Activated CD8-positive, alpha-beta memory T cell treated with anti-CD3 and anti-CD28 coated beads for 1 hour (primary cell): Measurements from ENCODE around the gene C2orf68.
A peak's percentile ranks its signal among the peaks of the same experiment; 100 is the strongest.
"Not testable (repeated sequence)": the region's sequence is repeated elsewhere in the genome, so short reads cannot be mapped to it uniquely, and the experiment has no call there.

Experiments used
- DNase-seq, 2 donors: peaks; one replicate each; pipeline ENCODE4 v3.0.0-alpha.2; 2020; ENCODE audit warnings: low read depth in 1 of 2; ENCODE audit errors: extremely low read depth in 1 of 2

C2orf68 gene

DNA sequence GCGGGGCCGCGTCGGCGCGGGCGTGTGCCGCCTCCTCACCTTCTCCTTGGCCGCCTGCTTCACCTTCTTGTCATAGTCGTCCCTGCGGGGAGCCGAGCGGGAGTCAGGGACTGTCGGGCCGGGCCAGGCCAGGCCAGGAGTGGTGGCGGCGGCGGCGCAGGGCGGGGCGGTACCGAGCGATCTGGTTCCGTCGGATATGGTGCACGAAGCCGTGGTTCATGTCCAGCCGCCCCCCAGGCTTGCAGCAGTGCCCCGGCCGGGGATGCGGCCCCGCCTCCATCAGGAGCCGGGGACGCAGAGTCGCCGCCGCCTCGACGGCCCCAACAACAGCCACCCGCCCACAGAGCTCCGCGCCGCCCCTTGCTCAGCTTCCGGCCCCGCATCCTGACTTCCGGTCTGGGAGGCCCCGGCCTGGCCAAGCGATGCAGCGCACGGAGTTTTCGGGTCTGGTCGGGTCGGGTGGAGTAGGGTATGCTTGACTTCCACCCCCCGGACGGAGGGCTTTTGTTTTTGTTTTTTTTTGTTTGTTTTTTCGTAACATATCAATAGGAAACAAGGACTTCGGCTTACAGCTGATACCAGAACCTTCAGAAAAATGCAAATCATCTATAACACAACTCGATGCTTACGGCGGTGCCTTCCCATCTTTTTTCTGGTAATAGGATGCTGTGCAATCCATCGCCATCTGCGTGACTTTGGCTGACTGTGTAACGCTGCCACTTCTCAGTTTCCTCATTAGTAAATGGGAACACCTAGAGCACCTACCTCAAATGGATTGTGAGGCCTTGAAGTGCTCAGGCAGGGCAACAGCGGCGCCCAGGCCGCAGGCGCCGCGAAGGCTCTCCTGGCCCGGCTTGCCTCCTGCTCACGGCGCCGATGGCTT lies at the start of gene C2orf68:
TSS of gene C2orf68 (minus strand) at position 362 of the 883 bp plus-strand sequence. CDS start at position 280, 82 bp downstream.
- peak; percentile 55 to 70 for DNase-seq

- DNase-seq, result no peak
Observed at GRCh38 chr2:85661139-85661858, 49.4 kb upstream of the C2orf68 start.

- no peak for DNase-seq
Observed at GRCh38 chr2:85660725-85661124, 48.9 kb upstream of the C2orf68 start.

DNA sequence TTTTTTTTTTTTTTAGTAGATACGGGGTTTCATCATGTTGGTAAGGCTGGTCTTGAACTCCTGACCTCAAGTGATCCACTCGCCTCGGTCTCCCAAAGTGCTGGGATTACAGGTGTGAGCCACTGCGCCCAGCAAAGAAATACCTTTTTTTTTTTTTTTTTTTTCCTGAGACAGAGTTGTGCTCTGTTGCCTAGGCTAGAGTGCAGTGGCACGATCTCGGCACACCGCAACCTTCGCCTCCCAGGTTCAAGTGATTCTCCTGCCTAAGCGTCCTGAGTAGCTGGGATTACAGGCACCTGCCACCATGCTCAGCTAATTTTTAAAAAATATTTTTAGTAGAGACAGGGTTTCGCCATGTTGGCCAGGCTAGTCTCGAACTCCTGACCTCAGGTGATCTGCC lies 48.4 kb upstream of the C2orf68 start:
- DNase-seq, result not testable (repeated sequence)

DNA sequence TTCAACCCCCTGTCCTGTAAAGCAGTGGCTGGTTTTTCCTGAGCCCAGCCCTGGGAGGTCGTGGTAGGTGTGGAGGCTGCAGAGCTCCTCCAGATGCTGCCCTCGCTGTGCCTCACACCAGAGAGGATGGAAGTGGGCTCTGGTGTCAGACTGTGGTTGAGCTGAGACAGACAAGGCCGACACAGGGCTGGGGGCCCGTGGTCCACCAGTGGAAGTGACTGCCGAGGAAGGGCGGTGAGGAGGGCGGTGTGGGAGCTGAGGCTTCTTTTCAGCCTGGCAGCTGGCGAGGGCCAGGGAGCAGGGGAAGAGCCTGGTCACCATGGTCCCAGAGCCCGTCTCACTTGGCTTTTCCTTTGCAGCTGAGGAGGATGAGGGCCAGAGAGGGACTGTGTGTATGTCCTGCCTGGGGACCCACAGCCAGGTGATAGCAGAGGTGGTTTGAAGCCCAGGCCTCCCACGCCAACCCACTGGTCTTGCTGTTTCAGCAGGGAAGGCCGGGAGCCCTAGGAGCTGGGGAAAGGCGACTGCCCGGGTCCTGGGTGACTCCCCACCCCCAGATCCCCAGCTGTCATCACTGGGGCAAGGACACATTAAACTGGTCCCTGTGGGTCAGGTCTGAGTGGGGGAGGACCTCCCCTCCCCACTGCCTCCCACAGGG lies 47.6 kb upstream of the C2orf68 start:
- no peak for DNase-seq

- DNase-seq, result not testable (repeated sequence)
Observed at GRCh38 chr2:85657399-85657798, 45.5 kb upstream of the C2orf68 start.

DNA sequence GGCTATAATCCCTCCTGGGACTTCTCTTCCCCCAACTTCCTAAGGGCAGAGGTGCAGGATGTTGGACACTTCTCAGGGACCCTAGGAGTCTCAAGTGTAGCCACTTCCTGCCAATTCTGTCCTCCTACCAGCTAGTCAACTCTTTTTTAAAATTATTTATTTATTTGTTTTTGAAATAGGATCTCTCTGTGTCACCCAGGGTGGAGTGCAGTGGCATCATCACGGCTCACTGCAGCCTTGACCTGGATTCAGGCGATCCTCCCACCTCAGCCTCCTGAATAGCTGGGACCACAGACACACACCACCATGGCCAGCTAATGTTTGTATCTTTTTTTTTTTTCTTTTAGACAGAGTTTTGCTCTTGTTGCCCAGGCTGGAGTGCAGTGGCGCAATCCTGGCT lies 44.6 kb upstream of the C2orf68 start:
- no peak for DNase-seq

- DNase-seq, result no peak
Observed at GRCh38 chr2:85655961-85656417, 44.1 kb upstream of the C2orf68 start.

- DNase-seq, result no peak
Observed at GRCh38 chr2:85653996-85654395, 42.1 kb upstream of the C2orf68 start.

DNA sequence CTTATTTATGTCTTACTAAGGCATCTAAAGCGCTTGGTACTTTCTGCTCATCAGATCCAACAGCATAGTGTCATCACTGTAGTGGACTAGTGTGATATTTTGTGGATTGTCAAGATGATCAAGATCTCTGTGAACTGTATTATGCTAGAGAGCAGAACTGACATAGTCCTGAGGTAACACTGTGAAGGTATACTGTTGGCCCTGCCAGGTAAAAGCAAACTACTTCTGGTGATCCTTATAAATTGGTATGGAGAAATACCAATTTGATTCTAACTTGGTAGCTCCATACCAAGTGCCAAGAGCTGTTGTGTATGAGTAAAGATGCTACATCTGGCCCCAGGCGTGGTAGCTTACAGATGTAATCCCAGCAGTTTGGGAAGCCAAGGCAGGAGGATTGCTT lies 40.2 kb upstream of the C2orf68 start:
- no peak for DNase-seq

- no peak for DNase-seq
Observed at GRCh38 chr2:85651097-85651496, 39.2 kb upstream of the C2orf68 start.

DNA sequence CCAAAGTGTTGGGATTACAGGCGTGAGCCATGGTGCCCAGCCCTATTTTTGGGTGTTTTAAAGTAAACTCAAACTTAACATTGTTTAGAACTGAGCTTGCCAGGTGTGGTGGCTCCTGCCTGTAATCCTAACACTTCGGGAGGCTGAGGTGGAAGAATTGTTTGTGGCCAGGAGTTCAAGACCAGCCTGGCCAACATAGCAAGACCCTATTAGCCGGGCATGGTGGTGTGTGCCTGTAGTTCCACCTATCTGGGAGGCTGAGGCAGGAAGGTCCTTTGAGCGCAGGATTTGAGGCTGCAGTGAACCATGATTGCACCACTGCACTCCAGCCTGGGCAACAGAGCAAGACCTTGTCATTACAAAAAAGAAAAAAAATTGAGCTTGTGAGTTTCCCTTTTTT lies 38.6 kb upstream of the C2orf68 start:
- DNase-seq, result no peak

DNA sequence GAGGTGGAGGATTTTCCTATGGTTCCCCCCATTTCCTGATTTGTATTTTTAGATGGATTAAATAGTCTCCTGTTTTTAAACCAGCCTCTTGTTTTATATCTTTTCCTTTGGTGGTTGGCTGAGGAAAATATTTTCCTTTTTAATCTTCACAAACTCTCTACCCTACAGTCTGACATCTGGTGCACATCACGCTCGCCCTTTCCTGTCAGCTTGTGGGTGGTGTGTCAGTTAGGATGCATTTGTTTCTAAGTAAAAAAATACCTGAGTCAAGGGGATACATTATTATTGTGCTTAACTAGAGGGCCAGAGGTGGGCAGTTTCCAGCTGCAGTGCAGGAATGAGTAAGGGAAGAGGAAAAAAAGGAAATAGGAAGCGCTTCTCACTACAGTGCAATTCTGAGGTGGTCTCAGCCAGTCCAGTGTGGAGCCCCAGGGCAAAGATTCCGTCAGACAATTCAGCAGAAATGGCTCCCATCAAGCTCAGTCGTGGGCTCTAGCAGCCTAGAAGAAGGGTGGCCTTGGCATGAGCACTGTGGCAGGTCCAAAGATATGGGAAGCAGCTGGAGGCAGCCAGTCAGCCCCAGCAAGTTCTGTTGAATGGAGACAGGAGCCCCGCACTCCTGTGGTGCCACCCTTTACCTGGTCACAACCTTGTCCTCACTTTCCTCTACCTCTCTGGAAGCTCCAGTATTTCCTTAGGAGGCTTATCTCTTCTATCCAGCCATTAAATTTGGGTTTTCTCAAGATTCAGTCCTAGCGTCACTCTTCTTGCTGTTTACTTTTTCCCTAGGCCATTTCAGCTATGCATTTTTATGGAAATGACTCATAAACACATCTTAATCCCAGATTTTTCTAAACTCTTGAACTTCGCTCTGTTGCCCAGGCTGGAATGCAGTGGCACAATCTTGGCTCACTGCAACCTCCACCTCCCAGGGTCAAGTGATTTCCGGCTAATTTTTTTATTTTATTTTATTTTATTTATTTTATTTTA lies 37.6 kb upstream of the C2orf68 start:
- no peak for DNase-seq

DNA sequence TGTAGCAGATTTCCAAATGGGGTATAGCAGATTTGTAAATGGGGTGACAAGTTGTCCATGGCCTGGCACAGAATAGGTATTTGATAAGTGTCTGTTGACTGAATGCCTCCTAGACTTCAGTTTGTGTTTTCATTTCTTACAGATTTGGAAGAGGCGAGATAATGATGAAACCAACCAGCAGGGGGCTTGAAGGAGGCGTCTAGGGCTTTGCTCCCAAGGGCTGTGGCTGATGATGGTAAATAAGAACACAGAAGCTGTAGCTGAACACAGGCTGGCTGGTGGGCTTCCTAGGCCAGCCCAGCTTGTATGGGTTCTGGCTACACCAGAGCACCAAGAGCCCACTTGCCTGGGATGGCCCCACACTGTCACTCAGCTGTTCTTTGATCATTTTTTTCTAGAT lies 36.8 kb upstream of the C2orf68 start:
- DNase-seq, result no peak

- DNase-seq, result no peak
Observed at GRCh38 chr2:85647823-85648526, 36.1 kb upstream of the C2orf68 start.

DNA sequence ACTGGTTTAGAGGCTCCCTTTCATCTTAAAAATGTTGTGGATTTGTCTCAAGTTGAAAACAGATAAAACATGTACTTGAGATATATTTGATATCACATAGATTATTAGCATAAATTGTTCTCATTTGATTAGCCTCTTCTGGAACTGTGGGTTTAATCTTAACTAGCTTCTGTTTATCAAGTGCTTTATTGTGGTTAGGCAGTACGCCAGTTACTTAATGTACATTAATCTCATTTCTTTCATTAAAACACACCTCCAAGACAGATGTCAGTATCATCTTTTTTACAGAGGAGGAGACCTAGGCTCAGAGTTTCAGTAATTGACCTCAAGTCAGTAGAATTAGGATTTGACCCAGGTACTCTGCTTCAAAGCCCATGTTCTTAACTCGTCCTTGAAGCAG lies 34.3 kb upstream of the C2orf68 start:
- no peak for DNase-seq

DNA sequence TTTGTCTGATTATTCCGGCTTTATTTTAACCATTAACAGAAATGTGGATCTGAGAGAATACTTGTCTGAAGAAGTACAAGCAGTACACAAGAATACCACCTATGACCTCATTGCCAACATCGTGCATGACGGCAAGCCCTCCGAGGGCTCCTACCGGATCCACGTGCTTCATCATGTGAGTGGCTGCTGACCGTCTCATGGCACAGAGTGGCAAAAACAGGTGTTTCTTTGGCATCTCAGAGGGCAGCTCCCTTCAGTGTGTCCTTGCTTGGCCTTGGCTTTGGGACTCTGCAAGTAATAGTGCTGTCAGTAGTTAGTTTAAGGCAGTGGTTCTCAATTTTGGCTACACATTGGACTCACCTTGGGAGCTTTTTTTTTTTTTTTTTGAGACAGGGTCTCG lies 33.0 kb upstream of the C2orf68 start:
- DNase-seq, result no peak

- no peak for DNase-seq
Observed at GRCh38 chr2:85642725-85643124, 30.9 kb upstream of the C2orf68 start.

GRCh38 chr2:85635636-85636035 lies 23.8 kb upstream of the C2orf68 start:
- no peak for DNase-seq

- DNase-seq, result no peak
Observed at GRCh38 chr2:85635011-85635410, 23.1 kb upstream of the C2orf68 start.
